OCI-LY1 (cell line): ENCODE data around the gene TMCC1.

Experiments used
- EZH2 ChIP-seq: fragments of 200-600 bp; sonication (generic), shearing (Covaris generic); IDR thresholded peaks from 2 replicates; pipeline ENCODE4 v1.8.0; 2017; ENCODE audit warnings: borderline replicate concordance, mixed run types, mild to moderate bottlenecking, antibody characterized with exemption, low read length, moderate library complexity, mixed read lengths
- TF ChIP-seq, protein P1 (sequence below): fragments of 200-600 bp; sonication (generic), shearing (Covaris generic); IDR thresholded peaks from 2 replicates; pipeline ENCODE4 v1.5.1; 2017; ENCODE audit warnings: mild to moderate bottlenecking, antibody characterized with exemption, low read length, moderate library complexity, mixed read lengths

DNA sequence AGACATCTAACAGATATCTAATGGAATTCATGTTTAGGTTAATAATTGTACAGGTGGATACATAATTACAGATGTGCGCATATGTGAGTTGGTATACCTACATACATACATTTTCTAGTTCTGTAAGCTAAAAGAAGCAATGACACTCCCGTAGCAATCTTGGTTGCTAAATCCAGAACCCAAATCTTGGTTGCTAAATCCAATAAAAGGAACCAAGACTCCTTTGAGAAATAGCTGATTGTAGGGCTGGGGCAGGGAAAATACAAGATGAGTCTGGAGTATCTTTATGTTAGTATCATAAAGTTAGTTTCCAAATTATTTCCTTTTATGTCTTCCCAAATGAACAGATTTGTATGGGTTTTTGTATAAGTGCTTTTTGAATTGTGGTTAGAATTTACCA, 135.2 kb downstream of the TMCC1 start:
- TF ChIP-seq, protein P1, sequence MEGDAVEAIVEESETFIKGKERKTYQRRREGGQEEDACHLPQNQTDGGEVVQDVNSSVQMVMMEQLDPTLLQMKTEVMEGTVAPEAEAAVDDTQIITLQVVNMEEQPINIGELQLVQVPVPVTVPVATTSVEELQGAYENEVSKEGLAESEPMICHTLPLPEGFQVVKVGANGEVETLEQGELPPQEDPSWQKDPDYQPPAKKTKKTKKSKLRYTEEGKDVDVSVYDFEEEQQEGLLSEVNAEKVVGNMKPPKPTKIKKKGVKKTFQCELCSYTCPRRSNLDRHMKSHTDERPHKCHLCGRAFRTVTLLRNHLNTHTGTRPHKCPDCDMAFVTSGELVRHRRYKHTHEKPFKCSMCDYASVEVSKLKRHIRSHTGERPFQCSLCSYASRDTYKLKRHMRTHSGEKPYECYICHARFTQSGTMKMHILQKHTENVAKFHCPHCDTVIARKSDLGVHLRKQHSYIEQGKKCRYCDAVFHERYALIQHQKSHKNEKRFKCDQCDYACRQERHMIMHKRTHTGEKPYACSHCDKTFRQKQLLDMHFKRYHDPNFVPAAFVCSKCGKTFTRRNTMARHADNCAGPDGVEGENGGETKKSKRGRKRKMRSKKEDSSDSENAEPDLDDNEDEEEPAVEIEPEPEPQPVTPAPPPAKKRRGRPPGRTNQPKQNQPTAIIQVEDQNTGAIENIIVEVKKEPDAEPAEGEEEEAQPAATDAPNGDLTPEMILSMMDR, result no peak
- TF ChIP-seq EZH2, result no peak
